IPS-15b (cell line): ENCODE data around the gene ERN2.

ENCODE experiments used
- H3K27me3 ChIP-seq: one replicate; pipeline ENCODE4 v1.6.1; 2013; ENCODE audit warnings: low read length; ENCODE audit not compliant: control insufficient read depth, insufficient read depth
- H3K36me3 ChIP-seq: one replicate; pipeline ENCODE4 v1.6.1; 2013; ENCODE audit warnings: low read length; ENCODE audit not compliant: control insufficient read depth, insufficient read depth
- H3K4me1 ChIP-seq: one replicate; pipeline ENCODE4 v1.6.1; 2013; ENCODE audit warnings: mild to moderate bottlenecking, low read length; ENCODE audit not compliant: control insufficient read depth, insufficient read depth
- H3K4me3 ChIP-seq: one replicate; pipeline ENCODE4 v1.5.1; 2013; ENCODE audit warnings: low read depth, low read length
- H3K9ac ChIP-seq: one replicate; pipeline ENCODE4 v1.6.1; 2013; ENCODE audit warnings: low read depth, mild to moderate bottlenecking, low read length
- H3K9me3 ChIP-seq: one replicate; pipeline ENCODE4 v1.6.1; 2013; ENCODE audit warnings: mild to moderate bottlenecking, low read length; ENCODE audit not compliant: control insufficient read depth, insufficient read depth

ERN2 gene

DNA sequence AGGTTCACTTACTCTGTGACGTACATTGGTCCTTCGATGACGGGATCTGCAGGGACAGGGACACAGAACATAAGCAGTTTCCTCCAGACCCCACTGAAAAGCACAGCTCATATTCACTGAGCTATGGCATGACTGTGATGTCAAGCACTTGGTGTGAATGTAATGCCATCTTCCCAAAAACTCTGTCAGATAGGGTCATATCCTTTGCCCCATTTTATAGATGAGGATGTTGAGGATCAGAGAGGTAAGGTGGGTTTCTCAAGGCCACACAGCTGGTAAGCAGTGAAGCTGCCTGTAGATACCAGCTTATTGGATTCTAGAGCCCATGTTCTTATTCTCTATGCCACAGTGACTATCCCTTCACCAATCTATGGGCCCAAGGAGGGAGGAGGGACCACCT lies 2.5 kb downstream of the ERN2 start:
- peaks cover 2% of the 10 kb centered on the region for H3K36me3 ChIP-seq
- peaks cover 3% of the 10 kb centered on the region for H3K9me3 ChIP-seq
- no peak overlapping the region for H3K9ac ChIP-seq
- no peaks in the 10 kb centered on the region for H3K4me1 ChIP-seq
- peaks cover 34% of the 10 kb centered on the region for H3K27me3 ChIP-seq
- H3K4me3 ChIP-seq = no peak overlapping the region

DNA sequence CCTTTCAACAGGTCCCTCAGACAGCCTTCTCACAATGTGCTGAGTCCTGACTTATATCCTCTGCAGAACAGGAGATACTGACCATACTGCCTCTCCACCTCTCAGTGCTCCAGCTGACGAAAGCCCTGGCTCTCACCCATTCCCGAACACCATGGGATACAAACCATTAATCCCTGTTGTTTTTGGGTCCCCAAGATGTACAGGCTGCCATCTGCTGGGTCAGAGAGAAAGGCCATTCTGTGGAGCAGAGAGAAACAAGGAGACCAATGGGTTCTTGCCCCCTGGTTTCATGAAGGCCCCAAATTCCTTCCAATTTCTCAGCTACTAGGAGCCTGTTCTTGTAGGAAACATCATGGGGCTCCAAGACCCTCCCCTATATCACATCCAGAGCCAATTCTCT lies 3.0 kb downstream of the ERN2 start:
- peaks cover 3% of the 10 kb centered on the region for H3K9me3 ChIP-seq
- no peak overlapping the region for H3K4me3 ChIP-seq
- H3K4me1 ChIP-seq = no peaks in the 10 kb centered on the region
- H3K9ac ChIP-seq = no peak overlapping the region
- H3K27me3 ChIP-seq = peaks cover 34% of the 10 kb centered on the region
- H3K36me3 ChIP-seq = peaks cover 2% of the 10 kb centered on the region

DNA sequence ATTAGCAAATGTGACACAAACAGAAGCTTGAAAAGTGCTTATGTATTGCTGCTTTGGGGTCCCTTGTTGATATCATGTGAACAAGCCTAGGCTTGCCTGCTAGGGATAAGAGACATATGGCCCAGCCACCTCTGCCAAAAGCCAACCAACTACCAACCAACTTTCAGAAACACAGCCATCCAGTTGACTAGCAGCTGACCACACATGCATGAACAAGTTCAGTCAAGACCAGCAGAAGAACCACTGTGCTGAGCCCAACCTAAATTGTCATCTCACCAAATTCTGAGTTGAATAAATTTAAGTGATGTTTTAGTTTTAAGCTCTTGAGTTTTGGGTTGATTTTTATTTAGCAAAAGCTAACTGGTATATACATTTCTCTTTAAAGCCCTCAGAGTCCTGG lies 3.5 kb downstream of the ERN2 start:
- Histone ChIP-seq H3K4me3 (no peak overlapping the region), H3K36me3 (peaks cover 2% of the 10 kb centered on the region), H3K4me1 (no peaks in the 10 kb centered on the region), H3K9ac (no peak overlapping the region), H3K9me3 (peaks cover 3% of the 10 kb centered on the region), H3K27me3 (peaks cover 32% of the 10 kb centered on the region)

DNA sequence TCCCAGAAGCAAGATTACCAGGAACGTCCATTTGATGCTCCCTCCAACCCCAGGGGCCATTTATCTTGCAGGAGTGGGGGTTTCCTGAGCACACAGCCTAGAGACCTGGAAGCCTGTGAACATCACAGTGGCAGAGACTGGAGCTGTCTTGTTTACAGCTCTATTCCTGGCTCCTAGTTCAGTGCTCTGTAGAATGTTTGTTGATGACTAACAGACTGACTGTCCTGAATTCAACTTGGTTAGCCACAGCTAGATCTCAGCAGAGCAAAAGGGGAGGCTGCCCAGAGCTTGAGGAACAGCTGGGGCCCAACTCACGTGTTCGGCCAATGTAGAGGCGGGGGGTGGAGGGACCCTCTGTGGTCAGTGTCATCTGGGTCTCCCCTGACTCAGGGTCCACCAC lies 6.6 kb downstream of the ERN2 start:
- Histone ChIP-seq H3K36me3 (peaks cover 2% of the 10 kb centered on the region), H3K9ac (no peak overlapping the region), H3K4me1 (no peaks in the 10 kb centered on the region), H3K9me3 (peaks cover 3% of the 10 kb centered on the region), H3K27me3 (peaks cover 9% of the 10 kb centered on the region), H3K4me3 (no peak overlapping the region)

DNA sequence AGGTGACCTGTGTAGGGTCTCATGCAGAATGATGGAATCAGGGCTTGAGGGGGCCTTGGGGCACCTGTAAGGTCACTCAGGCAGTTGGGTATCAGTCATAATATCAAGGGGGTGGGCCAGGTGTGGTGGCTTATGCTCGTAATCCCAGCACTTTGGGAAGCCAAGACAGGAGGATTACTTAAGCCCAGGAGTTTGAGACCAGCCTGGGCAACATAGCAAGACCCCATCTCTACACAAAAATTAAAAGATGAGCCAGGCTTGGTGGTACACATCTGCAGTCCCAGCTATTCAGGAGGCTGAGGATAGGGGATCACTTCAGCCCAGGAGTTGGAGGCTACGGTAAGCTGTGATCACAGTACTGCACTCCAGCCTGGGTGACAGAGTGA lies 7.5 kb downstream of the ERN2 start:
- no peak overlapping the region for H3K9ac ChIP-seq
- H3K27me3 ChIP-seq = no peaks in the 10 kb centered on the region
- peaks cover 3% of the 10 kb centered on the region for H3K9me3 ChIP-seq
- H3K4me3 ChIP-seq = no peak overlapping the region
- no peaks in the 10 kb centered on the region for H3K4me1 ChIP-seq
- peaks cover 2% of the 10 kb centered on the region for H3K36me3 ChIP-seq

DNA sequence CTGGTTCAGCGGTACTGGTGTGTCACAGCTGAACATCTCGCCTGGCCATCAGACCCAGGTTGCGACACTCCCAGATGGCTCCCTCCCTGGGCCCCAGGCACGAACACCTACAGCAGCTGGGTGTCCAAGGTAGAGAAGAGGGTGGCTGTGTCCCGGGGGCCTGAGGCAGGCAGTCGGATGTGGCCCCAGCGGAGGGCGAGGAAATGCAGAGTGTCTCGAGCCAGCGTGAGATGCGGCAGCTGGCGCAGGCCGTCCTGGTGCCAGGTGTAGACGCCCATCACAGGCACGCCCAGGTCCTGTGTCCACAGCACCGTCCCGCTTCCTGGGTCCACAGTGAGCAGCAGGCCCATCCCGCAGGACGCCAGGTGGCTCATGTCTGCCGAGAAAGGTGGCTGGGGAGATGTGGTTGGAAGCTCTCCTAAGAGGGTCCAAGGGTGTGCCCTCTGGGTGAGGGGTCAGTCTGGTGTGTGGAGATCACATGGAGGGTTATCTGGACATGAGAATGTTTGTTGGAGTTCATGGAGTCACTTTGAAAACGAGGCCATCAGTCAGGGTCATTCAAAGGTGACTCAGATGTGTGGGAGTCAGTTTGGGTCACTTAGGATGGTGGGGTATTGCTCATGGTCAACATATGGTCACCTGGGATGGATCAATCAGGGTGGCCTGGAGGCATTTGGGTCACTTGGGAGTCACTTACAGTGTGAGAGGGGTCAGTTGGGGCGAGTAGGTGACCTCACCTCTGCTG lies 8.1 kb downstream of the ERN2 start:
- no peaks in the 10 kb centered on the region for H3K4me1 ChIP-seq
- H3K9me3 ChIP-seq = peaks cover 3% of the 10 kb centered on the region
- no peaks in the 10 kb centered on the region for H3K27me3 ChIP-seq
- no peak overlapping the region for H3K4me3 ChIP-seq
- no peak overlapping the region for H3K9ac ChIP-seq
- peaks cover 2% of the 10 kb centered on the region for H3K36me3 ChIP-seq

DNA sequence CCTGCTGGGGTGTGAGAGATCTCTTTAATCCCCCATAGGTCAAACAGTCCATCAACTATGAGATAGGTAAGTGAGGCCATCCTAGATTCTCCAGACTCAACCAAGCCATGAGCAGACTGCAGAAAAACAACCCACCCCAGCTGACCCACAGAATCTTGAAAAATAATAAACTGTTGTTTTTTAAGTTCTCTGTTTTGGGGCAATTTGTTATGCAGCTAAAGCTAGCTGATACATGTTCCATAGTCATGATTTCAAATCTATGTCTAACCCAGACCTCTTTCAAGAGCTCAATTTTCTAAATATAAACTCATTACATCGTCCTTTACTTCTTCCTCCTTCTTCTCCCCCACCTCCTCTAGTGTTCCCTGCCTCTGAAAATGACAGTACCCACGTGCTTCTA lies 10.1 kb downstream of the ERN2 start:
- H3K27me3 ChIP-seq = no peaks in the 10 kb centered on the region
- H3K4me1 ChIP-seq = no peaks in the 10 kb centered on the region
- no peak overlapping the region for H3K9ac ChIP-seq
- peaks cover 2% of the 10 kb centered on the region for H3K36me3 ChIP-seq
- H3K9me3 ChIP-seq = no peaks in the 10 kb centered on the region
- H3K4me3 ChIP-seq = no peak overlapping the region

DNA sequence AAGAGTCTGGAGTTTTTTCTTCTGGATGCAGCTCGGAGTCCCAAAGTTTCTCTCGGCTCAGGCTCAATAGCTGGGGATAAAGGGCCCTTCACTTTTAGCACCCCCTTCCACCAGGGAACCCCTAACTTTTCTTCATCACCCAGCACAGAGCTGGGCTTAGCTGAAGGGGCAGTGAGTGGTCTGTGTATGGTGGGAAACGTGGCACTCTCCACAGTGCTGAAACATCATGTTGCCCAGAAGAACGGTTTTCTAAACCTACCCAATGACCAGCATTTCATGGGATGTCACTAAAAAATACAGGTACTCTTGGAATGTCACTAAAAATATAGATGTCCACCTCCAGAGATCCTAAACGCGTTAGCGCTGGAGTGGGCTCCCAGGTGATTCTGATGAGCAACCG lies 12.0 kb downstream of the ERN2 start:
- peak overlapping the region; percentile 13 for H3K4me3 ChIP-seq
- H3K27me3 ChIP-seq = no peaks in the 10 kb centered on the region
- H3K9me3 ChIP-seq = no peaks in the 10 kb centered on the region
- H3K9ac ChIP-seq = no peak overlapping the region
- no peaks in the 10 kb centered on the region for H3K36me3 ChIP-seq
- no peaks in the 10 kb centered on the region for H3K4me1 ChIP-seq

DNA sequence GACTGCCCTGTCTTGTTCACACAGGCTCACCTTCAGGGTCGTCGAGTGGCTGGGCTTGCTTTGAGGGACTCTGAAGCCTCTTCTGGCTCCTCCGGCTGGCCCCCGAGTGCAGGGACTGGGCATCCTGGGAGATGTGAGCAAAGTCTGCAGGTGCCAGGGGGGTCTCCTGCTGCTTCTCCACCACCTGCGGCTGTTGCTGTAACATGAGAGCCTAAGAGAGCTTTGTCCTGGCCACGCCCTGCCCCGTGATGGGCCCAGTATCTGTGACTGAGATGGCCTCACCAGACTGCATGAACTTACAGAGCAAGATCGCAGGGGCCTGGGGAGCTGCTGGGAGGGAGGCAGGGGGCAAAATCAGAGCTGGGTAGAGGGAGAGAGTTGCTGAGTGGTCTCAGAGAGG lies 12.5 kb downstream of the ERN2 start:
- Histone ChIP-seq H3K9ac (no peak overlapping the region), H3K4me3 (peak overlapping the region; percentile 13), H3K4me1 (no peaks in the 10 kb centered on the region), H3K36me3 (no peaks in the 10 kb centered on the region), H3K9me3 (no peaks in the 10 kb centered on the region), H3K27me3 (no peaks in the 10 kb centered on the region)

DNA sequence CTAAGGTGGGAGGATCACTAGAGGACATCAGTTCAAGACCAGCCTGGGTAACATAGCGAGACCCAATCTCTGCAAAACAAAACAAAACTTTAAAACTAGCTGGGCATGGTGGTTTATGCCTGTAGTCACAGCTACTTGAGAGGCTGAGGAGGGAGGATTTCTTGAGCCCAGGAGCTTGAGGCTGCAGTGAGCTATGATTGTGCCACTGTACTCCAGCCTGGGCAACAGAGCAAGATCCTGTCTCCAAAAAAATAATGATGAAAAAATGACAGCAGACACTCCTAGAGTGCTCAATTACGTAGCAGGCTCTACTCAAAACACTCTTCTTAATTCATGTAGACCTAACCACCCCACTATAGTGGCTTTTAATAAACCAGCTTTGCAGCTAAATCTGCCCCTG lies 12.9 kb downstream of the ERN2 start:
- H3K9ac ChIP-seq = no peak overlapping the region
- no peaks in the 10 kb centered on the region for H3K27me3 ChIP-seq
- no peaks in the 10 kb centered on the region for H3K36me3 ChIP-seq
- no peaks in the 10 kb centered on the region for H3K4me1 ChIP-seq
- H3K4me3 ChIP-seq = no peak overlapping the region
- H3K9me3 ChIP-seq = no peaks in the 10 kb centered on the region

DNA sequence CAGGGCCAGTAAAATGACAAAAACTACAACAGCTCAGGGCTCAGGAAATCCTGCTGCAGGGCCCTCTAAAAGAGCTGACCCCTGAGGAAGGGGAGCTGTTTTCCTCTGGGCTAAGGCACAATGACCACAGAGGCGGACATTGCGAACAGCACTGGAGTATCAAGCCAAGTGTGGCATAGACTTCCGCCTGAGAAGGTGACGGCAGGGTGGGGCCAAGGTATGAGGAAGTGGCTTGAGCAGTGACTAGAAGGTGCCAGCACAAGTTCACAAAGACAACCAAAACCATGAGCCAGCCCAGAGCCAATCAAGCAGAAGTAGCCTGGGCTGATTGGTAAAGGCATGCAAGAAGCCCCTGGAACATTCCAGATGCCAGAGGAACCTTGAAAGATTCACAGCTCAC lies 13.9 kb downstream of the ERN2 start:
- no peak overlapping the region for H3K4me3 ChIP-seq
- no peaks in the 10 kb centered on the region for H3K4me1 ChIP-seq
- H3K27me3 ChIP-seq = no peaks in the 10 kb centered on the region
- H3K9me3 ChIP-seq = no peaks in the 10 kb centered on the region
- no peak overlapping the region for H3K9ac ChIP-seq
- H3K36me3 ChIP-seq = no peaks in the 10 kb centered on the region

DNA sequence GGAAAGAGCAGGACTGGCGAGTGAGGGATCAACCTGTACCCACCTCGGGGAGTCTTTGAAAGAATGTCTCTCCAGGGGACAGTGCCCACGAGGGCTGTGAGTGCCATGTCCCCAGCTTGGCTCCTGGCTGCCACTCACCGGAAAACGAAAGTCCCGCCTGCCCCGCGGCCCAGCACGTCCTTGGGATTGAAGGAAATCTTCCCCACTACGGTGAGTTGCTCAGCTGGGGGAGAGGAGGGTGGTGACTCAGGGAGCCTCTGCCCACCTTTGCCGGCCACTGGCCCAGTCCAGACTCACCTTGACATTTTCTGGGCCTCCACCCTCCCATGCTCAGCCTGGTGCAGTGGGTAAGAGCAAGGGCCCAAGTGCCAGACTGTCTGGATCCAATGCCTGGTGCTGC lies 17.3 kb downstream of the ERN2 start:
- Histone ChIP-seq H3K27me3 (no peaks in the 10 kb centered on the region), H3K36me3 (peaks cover 12% of the 10 kb centered on the region), H3K9me3 (no peaks in the 10 kb centered on the region), H3K4me1 (no peaks in the 10 kb centered on the region), H3K9ac (no peak overlapping the region), H3K4me3 (no peak overlapping the region)
